Bronchial epithelial cell (primary cell): ENCODE results near the gene SOX6. TPM values are rescaled to one million over a fixed set of nuclear protein-coding genes. Genes with fewer than 3 reads are reported as not detected.
A peak's percentile ranks its signal among the peaks of the same experiment; 100 is the strongest.

ENCODE experiments used
- DNase-seq: peaks from one replicate; pipeline ENCODE4 v3.0.0-alpha.2; 2010; ENCODE audit warnings: low read depth
- FAIRE-seq: peaks from 2 replicates; lab custom pipeline; 2011; peaks lifted over from hg19 to GRCh38; lab: Jason Lieb, UNC
- H3K27me3 ChIP-seq: 2 replicates; pipeline ENCODE4 v1.5.1; 2011; ENCODE audit warnings: low read length; ENCODE audit not compliant: control insufficient read depth, insufficient read depth
- H3K36me3 ChIP-seq: 2 replicates; pipeline ENCODE4 v1.5.1; 2011; ENCODE audit warnings: low read length; ENCODE audit not compliant: control insufficient read depth, insufficient read depth
- H3K4me3 ChIP-seq: 2 replicates; pipeline ENCODE4 v1.5.1; 2011; ENCODE audit warnings: mild to moderate bottlenecking, low read depth, low read length, control low read depth
- total RNA-seq: library from RNA; depleted of rRNA; stranded (reverse); fragments of >200 nt; gene quantifications from 2 replicates; pipeline ENCODE4 v1.2.1, GENCODE V29; 2014
- TF ChIP-seq, protein P1 (sequence below): IDR thresholded peaks from 2 replicates; pipeline ENCODE4 v1.5.1; 2011; ENCODE audit warnings: mild to moderate bottlenecking, moderate library complexity, low read length, control low read depth, inconsistent platforms; ENCODE audit not compliant: insufficient read depth, severe bottlenecking

Gene SOX6
- total RNA-seq, 1 donor from 2014 or later: 0.53 TPM

DNA sequence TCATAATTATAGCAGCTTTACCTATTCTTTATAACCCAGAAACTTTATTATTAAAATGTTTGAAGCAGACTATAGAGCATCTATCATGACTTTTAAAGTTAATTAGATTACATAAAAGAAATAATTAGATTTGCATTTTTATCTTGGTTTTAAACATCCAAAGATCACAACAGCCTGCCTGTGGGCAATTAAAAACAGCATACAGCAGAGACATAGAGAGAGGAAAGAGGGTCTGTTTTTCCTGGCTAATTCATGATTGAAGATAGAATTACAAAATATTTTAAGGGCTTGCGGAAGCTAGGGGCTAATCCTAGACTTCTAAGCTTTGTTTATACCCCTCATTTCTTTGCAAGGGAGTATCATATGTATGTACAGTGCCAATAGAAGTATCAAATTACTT lies 178.1 kb downstream of the SOX6 start:
- no peaks in the 10 kb centered on the region for H3K36me3 ChIP-seq
- no peak for FAIRE-seq
- TF ChIP-seq, protein P1, sequence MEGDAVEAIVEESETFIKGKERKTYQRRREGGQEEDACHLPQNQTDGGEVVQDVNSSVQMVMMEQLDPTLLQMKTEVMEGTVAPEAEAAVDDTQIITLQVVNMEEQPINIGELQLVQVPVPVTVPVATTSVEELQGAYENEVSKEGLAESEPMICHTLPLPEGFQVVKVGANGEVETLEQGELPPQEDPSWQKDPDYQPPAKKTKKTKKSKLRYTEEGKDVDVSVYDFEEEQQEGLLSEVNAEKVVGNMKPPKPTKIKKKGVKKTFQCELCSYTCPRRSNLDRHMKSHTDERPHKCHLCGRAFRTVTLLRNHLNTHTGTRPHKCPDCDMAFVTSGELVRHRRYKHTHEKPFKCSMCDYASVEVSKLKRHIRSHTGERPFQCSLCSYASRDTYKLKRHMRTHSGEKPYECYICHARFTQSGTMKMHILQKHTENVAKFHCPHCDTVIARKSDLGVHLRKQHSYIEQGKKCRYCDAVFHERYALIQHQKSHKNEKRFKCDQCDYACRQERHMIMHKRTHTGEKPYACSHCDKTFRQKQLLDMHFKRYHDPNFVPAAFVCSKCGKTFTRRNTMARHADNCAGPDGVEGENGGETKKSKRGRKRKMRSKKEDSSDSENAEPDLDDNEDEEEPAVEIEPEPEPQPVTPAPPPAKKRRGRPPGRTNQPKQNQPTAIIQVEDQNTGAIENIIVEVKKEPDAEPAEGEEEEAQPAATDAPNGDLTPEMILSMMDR: no peak
- DNase-seq: no peak
- no peak overlapping the region for H3K4me3 ChIP-seq
- no peaks in the 10 kb centered on the region for H3K27me3 ChIP-seq

DNA sequence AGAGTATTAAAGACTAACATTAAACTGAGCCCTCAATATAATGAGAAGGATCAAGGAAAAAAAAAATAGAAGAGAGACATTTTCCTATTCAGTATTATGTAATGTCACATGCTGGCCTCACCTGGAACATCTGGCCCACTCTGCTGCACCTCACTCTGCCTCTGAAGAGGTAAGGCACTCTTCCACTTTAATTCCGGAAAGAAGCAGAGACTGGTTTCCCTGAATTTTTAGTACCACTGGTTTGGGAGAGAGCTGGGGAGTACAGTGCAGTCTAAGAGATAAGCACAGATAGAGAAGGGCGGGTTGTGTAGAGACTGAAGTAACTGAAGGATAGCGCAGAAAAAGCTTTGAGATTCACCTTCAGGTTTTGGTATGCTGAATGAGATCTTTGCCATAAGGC lies 178.7 kb downstream of the SOX6 start:
- DNase-seq: no peak
- Histone ChIP-seq H3K36me3 (no peaks in the 10 kb centered on the region), H3K4me3 (no peak overlapping the region), H3K27me3 (no peaks in the 10 kb centered on the region)
- TF ChIP-seq, protein P1: no peak
- no peak for FAIRE-seq

DNA sequence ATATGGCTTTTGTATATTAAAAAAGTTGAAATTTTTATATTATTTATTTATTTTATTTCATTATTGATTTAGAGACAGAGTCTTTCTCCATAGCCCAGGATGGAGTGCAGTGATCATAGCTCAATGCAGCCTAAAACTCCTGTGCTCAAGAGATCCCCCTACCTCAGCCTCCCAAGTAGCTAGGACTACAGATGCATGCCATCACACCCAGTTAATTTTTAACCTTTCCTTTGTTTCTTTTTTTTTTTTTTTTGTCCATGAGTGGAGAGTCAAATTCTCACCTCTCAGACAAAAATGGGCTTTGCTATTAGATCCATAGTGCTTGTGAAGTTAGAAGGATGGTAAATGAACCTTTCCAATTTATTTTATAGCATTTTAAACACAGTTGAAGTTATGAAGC lies 182.5 kb downstream of the SOX6 start:
- DNase-seq (no peak), FAIRE-seq (no peak)
- no peaks in the 10 kb centered on the region for H3K27me3 ChIP-seq
- no peaks in the 10 kb centered on the region for H3K36me3 ChIP-seq
- TF ChIP-seq, protein P1: no peak
- no peak overlapping the region for H3K4me3 ChIP-seq

DNA sequence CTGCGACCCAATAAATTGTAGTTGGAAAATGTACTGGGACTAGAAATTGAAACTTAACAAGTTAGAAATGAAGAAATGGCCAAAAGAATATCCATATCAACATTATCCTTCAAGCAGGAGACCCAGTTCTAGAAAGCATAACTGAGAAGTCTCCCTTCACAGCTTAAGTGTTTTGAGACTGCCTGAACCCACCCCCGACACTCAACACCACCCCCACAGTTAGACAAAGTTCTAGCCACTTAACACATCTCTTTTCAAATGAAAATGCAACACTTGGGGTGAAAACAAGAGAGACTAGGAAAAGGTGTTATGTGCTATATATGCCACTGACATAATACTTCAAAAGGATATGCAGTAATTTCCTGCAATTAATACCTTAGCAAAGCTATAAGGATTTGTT lies 184.5 kb downstream of the SOX6 start:
- TF ChIP-seq, protein P1: no peak
- peak; percentile 23 for FAIRE-seq
- Histone ChIP-seq H3K36me3 (no peaks in the 10 kb centered on the region), H3K4me3 (no peak overlapping the region), H3K27me3 (no peaks in the 10 kb centered on the region)
- DNase-seq: no peak

DNA sequence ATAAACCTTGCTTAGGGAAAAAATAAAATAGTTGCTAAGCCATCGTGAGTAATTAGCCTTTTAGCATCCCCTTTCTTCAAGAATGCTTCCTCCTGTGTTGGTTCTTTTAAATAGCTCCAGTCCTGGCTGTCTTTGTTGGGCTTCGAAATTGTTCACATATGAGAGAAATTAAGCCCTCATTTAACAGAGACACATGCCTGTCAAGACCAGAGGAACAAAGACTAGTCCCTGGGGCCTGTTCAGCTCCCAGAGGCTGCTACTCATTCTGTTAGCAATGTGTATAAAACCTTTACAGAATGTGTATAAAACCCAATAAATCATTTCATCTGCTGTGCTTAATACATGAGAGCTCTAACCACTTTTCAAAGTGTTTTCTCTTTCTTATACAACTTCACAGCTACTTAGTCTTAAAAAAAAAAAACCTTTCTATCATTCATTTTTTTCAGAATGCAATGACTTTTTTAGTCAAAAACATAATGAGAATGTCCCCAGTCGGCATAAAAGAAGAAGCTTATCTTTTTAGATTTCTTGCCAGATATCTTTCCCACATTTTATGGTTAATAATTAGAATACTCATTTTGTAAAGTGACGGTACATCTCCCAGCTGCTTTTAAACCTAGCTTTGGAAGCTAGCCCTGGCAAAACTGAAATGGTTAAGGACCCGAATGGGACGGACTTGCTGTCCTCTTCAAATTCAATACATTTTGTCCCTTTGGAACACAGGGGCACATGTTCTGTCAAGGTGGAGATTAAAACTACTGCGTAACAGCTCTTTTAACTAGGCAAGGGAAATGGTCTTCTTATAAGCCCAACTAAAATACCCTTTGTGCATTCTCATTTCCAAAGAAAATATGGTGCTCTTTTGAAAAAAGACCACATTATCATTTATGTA lies 186.1 kb downstream of the SOX6 start:
- no peak overlapping the region for H3K4me3 ChIP-seq
- no peaks in the 10 kb centered on the region for H3K27me3 ChIP-seq
- FAIRE-seq (no peak), DNase-seq (no peak)
- TF ChIP-seq, protein P1: no peak
- H3K36me3 ChIP-seq: no peaks in the 10 kb centered on the region

DNA sequence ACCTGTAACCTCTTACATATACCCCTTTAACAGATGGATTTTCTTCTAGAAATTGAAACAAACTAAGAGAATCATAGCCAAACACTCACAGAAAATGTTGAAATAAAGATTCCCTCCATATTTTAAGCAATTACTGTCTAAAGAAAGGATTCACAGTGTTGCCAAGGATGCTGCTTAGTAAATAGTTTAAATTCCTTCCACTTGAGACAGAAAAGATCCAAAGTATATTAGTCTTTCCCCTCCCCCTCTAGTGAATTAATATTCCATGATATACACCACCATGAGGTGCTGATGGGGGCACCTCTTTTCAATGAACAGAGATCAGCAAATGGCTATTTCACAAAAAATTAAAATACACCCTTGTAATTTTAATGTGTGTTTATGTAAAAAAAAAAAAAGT lies 186.8 kb downstream of the SOX6 start:
- H3K27me3 ChIP-seq: no peaks in the 10 kb centered on the region
- no peak for FAIRE-seq
- no peak for DNase-seq
- TF ChIP-seq, protein P1: no peak
- no peaks in the 10 kb centered on the region for H3K36me3 ChIP-seq
- no peak overlapping the region for H3K4me3 ChIP-seq
